HepG2 (cell line): Measurements from ENCODE around the gene PCGF2. TPM values are rescaled to one million over a fixed set of nuclear protein-coding genes. Genes with fewer than 3 reads are reported as not detected.

Source experiments
- DNMT3B ChIP-seq: conservative IDR thresholded peaks from 2 replicates; pipeline ENCODE4 v1.6.1; 2016; ENCODE audit warnings: missing biosample characterization, control low read depth
- FOXA1 ChIP-seq, 2 experiments: fragments of 450-650 bp in 1 of 2; sonication (generic) in 1 of 2; formaldehyde crosslinking in 1 of 2; IDR thresholded peaks; 2 replicates each; pipeline versions ENCODE4 v1.4.0 to v1.6.1; 2016 to 2020; ENCODE audit warnings: missing genetic modification reagents in 1 of 2
- IRF1 ChIP-seq: sonication (generic); formaldehyde crosslinking; IDR thresholded peaks from 2 replicates; pipeline ENCODE4 v1.4.0; 2020; ENCODE audit warnings: low read depth, mild to moderate bottlenecking, missing genetic modification reagents
- MATR3 ChIP-seq: sonication (generic); formaldehyde crosslinking; IDR thresholded peaks from 2 replicates; pipeline ENCODE4 v1.4.0; 2020; ENCODE audit warnings: missing genetic modification reagents
- MTA3 ChIP-seq: sonication (generic); formaldehyde crosslinking; IDR thresholded peaks from 2 replicates; pipeline ENCODE4 v1.4.0; 2020; ENCODE audit warnings: missing genetic modification reagents
- MXD4 ChIP-seq: IDR thresholded peaks from 2 replicates; pipeline ENCODE4 v1.6.1; 2016; ENCODE audit warnings: mild to moderate bottlenecking, missing biosample characterization, missing genetic modification reagents
- NFE2 ChIP-seq: sonication (generic); formaldehyde crosslinking; IDR thresholded peaks from 2 replicates; pipeline ENCODE4 v1.4.0; 2020; ENCODE audit warnings: missing genetic modification reagents
- PAWR ChIP-seq: sonication (generic); formaldehyde crosslinking; IDR thresholded peaks from 2 replicates; pipeline ENCODE4 v1.4.0; 2020; ENCODE audit warnings: missing genetic modification reagents, mild to moderate bottlenecking, borderline replicate concordance
- REPIN1 ChIP-seq: sonication (generic); formaldehyde crosslinking; IDR thresholded peaks from 2 replicates; pipeline ENCODE4 v1.8.0; 2022; ENCODE audit warnings: missing genetic modification reagents, low read depth, mild to moderate bottlenecking, borderline replicate concordance
- SOX13 ChIP-seq, 3 experiments: fragments of 450-650 bp in 1 of 3; sonication (generic) in 1 of 3; formaldehyde crosslinking in 1 of 3; IDR thresholded peaks in 2 of 3; conservative IDR thresholded peaks in 1 of 3; 2 replicates each; pipeline versions ENCODE4 v1.5.0 to v1.6.1; 2016 to 2020; ENCODE audit warnings: antibody characterized with exemption in 1 of 3, mild to moderate bottlenecking in 1 of 3, missing compliant biosample characterization in 1 of 3, missing genetic modification reagents in 1 of 3, moderate library complexity in 1 of 3
- TBX2 ChIP-seq: sonication (generic); formaldehyde crosslinking; IDR thresholded peaks from 2 replicates; pipeline ENCODE4 v1.5.0; 2020; ENCODE audit warnings: missing genetic modification reagents, mild to moderate bottlenecking, borderline replicate concordance
- TRIM22 ChIP-seq: fragments of 450-650 bp; IDR thresholded peaks from 2 replicates; pipeline ENCODE4 v1.6.1; 2017
- YEATS2 ChIP-seq: sonication (generic); formaldehyde crosslinking; IDR thresholded peaks from 2 replicates; pipeline ENCODE4 v1.4.0; 2020; ENCODE audit warnings: missing genetic modification reagents, borderline replicate concordance
- ZFP41 ChIP-seq: sonication (generic); formaldehyde crosslinking; IDR thresholded peaks from 2 replicates; pipeline ENCODE4 v1.4.0; 2020; ENCODE audit warnings: mild to moderate bottlenecking, missing genetic modification reagents, borderline replicate concordance
- ZNF24 ChIP-seq: fragments of 450-650 bp; IDR thresholded peaks from 2 replicates; pipeline ENCODE4 v1.6.1; 2017; ENCODE audit warnings: antibody characterized with exemption, mild to moderate bottlenecking
- ZNF274 ChIP-seq: sonication (generic); formaldehyde crosslinking; IDR thresholded peaks from 2 replicates; pipeline ENCODE4 v1.5.1; 2020; ENCODE audit warnings: mild to moderate bottlenecking, missing genetic modification reagents
- ZNF296 ChIP-seq: sonication (generic); formaldehyde crosslinking; conservative IDR thresholded peaks from 2 replicates; pipeline ENCODE4 v1.5.0; 2020; ENCODE audit warnings: mild to moderate bottlenecking, missing genetic modification reagents
- polyA plus RNA-seq, 8 experiments: library from polyadenylated mRNA; depleted of rRNA in 3 of 8; stranded (reverse) in 7 of 8; unstranded in 1 of 8; fragments of >200 nt; fragmentation: Illumina TruSeq in 4 of 8; extraction: Trizol in 4 of 8; gene quantifications; 2 replicates each; pipeline versions ENCODE4 v1.2.1 to v1.2.3, GENCODE V29; 2011 to 2016; ENCODE audit warnings: low read depth in 4 of 8, missing spikeins in 1 of 8, mixed read lengths in 1 of 8; ENCODE audit not compliant: insufficient read depth in 1 of 8
- total RNA-seq, 5 experiments: library from RNA; depleted of rRNA; stranded (reverse); fragments of >200 nt; fragmentation: Illumina TruSeq; extraction: Trizol; gene quantifications; 2 replicates each; pipeline ENCODE4 v1.2.3, GENCODE V29; 2016; ENCODE audit warnings: low read depth in 1 of 5
- TF ChIP-seq, protein P1 (sequence below): sonication (generic); formaldehyde crosslinking; IDR thresholded peaks from 2 replicates; pipeline ENCODE4 v1.8.0; 2022; ENCODE audit warnings: missing genetic modification reagents, mild to moderate bottlenecking, borderline replicate concordance
- TF ChIP-seq, protein P2 (sequence below): sonication (generic); formaldehyde crosslinking; IDR thresholded peaks from 2 replicates; pipeline ENCODE4 v1.4.0; 2020; ENCODE audit warnings: missing genetic modification reagents, borderline replicate concordance
- TF ChIP-seq, protein P3 (sequence below): sonication (generic); formaldehyde crosslinking; IDR thresholded peaks from 2 replicates; pipeline ENCODE4 v1.4.0; 2020; ENCODE audit warnings: missing genetic modification reagents, mild to moderate bottlenecking, borderline replicate concordance

PCGF2 gene
- total and polyA plus RNA-seq, 2 of the 13 experiments (the other 11 are each of a cell fraction or from before 2014, with no cell fraction given) = 11.6 to 29.4 TPM

DNA sequence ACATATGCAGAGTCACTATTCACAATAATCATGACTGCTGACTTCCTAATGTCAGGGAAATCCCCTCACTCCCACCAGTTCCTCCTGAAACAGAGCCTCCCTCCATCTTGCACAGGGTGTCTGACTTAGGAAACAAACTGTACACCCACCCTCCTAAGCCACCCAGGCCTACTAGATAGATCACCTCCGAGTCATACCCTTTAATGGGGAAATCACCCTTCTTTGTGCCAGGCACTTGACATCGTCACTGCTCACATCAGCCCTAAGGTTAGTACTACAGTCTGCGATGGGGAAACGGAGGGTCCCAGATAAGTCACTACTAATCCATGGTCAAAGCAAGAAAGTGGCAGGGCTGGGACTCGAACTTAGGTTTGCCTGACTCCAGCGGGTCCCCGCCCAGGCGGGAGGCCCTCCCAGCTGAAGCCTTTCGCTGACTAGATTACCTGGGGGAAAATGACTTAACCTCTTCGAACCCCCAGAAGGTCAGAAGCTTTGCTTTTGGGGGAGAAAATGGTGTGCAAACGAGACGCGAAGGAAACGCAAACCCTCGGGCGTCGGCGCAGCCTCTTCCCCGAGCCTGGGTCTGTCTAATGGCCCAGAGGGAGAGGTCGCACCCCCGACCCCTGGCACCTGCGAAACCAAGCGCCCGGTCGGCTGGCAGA lies 46.5 kb downstream of the PCGF2 start (continued):
- no peak for TF ChIP-seq ZFP41 (CRISPR knock-in tag)
- no peak for TF ChIP-seq TRIM22
- no peak for TF ChIP-seq ZNF24
- TF ChIP-seq MXD4 (CRISPR knock-in tag) = no peak
- TF ChIP-seq MATR3 (CRISPR knock-in tag) = no peak
- TF ChIP-seq, protein P1, sequence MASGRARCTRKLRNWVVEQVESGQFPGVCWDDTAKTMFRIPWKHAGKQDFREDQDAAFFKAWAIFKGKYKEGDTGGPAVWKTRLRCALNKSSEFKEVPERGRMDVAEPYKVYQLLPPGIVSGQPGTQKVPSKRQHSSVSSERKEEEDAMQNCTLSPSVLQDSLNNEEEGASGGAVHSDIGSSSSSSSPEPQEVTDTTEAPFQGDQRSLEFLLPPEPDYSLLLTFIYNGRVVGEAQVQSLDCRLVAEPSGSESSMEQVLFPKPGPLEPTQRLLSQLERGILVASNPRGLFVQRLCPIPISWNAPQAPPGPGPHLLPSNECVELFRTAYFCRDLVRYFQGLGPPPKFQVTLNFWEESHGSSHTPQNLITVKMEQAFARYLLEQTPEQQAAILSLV = no peak; the same call in 1 of the 2 replicates
- TF ChIP-seq, protein P2, sequence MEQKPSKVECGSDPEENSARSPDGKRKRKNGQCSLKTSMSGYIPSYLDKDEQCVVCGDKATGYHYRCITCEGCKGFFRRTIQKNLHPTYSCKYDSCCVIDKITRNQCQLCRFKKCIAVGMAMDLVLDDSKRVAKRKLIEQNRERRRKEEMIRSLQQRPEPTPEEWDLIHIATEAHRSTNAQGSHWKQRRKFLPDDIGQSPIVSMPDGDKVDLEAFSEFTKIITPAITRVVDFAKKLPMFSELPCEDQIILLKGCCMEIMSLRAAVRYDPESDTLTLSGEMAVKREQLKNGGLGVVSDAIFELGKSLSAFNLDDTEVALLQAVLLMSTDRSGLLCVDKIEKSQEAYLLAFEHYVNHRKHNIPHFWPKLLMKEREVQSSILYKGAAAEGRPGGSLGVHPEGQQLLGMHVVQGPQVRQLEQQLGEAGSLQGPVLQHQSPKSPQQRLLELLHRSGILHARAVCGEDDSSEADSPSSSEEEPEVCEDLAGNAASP = 0 out of 2 replicates have a peak, but pooled peaks have one; percentile 18
- TF ChIP-seq NFE2 (CRISPR knock-in tag) = no peak
- TF ChIP-seq, protein P3, sequence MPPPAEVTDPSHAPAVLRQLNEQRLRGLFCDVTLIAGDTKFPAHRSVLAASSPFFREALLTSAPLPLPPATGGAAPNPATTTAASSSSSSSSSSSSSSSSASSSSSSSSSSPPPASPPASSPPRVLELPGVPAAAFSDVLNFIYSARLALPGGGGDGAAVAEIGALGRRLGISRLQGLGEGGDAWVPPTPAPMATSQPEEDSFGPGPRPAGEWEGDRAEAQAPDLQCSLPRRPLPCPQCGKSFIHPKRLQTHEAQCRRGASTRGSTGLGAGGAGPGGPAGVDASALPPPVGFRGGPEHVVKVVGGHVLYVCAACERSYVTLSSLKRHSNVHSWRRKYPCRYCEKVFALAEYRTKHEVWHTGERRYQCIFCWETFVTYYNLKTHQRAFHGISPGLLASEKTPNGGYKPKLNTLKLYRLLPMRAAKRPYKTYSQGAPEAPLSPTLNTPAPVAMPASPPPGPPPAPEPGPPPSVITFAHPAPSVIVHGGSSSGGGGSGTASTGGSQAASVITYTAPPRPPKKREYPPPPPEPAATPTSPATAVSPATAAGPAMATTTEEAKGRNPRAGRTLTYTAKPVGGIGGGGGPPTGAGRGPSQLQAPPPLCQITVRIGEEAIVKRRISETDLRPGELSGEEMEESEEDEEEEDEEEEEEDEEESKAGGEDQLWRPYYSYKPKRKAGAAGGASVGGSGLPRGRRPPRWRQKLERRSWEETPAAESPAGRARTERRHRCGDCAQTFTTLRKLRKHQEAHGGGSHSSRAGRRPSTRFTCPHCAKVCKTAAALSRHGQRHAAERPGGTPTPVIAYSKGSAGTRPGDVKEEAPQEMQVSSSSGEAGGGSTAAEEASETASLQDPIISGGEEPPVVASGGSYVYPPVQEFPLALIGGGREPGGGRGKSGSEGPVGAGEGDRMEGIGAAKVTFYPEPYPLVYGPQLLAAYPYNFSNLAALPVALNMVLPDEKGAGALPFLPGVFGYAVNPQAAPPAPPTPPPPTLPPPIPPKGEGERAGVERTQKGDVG (CRISPR knock-in tag) = no peak
- 0 out of 2 replicates have a peak, but pooled peaks have one; percentile 64 for TF ChIP-seq ZNF296
- no peak for TF ChIP-seq MTA3 (CRISPR knock-in tag)
- no peak for TF ChIP-seq TBX2 (CRISPR knock-in tag)
- no peak for TF ChIP-seq ZNF274 (CRISPR knock-in tag)
- TF ChIP-seq YEATS2 (CRISPR knock-in tag) = no peak; the same call in 1 of the 2 replicates
- TF ChIP-seq IRF1 (CRISPR knock-in tag) = 0 out of 2 replicates have a peak, but pooled peaks have one; percentile 65
- no peak for TF ChIP-seq DNMT3B (CRISPR knock-in tag)
- TF ChIP-seq PAWR = no peak
- no peak for TF ChIP-seq FOXA1 (IDR thresholded peaks at IDR 0.05)
- TF ChIP-seq FOXA1 (CRISPR knock-in tag; IDR thresholded peaks at IDR 0.05) = no peak
- peak; percentile 25; the same call in 1 of the 2 replicates for TF ChIP-seq REPIN1
- TF ChIP-seq SOX13 (IDR thresholded peaks at IDR 0.05) = no peak
- TF ChIP-seq SOX13 (CRISPR knock-in tag; conservative IDR thresholded peaks at IDR 0.05 in 1 of 2, IDR thresholded peaks at IDR 0.05 in 1 of 2) = 0 out of 4 replicates have a peak, but pooled peaks of 1 of the 2 experiments have one; percentile 2
